ENCODE results near the gene TRAF7. TPM values are rescaled to one million over a fixed set of nuclear protein-coding genes. Genes with fewer than 3 reads are reported as not detected.

Gene TRAF7
- total RNA-seq, 4 donors from 2014 or later: 36.3 to 70.1 (median 56.3) TPM

GRCh38 chr16:2195322-2196161 is 40.0 kb downstream of the TRAF7 start:
- no peak overlapping the region for H3K27ac ChIP-seq
- WGBS, 2 donors (ENCODE audit: low coverage in 1 of 2): no CpG with 5 or more reads among the region's 49 CpGs
- H3K36me3 ChIP-seq: no peaks in the 10 kb centered on the region
- peaks cover 0 to 22% (median 9%) of the 10 kb centered on the region in 3 donors for H3K4me1 ChIP-seq
- H3K9me3 ChIP-seq: no peaks in the 10 kb centered on the region
- H3K4me3 ChIP-seq: peak overlapping the region in 1 of 2 donors; percentile 58
- ATAC-seq: no peak
- peaks cover 61% of the 10 kb centered on the region for H3K27me3 ChIP-seq
- no peak for TF ChIP-seq POLR2AphosphoS5 (IDR thresholded peaks at IDR 0.05)
- TF ChIP-seq EP300 (IDR thresholded peaks at IDR 0.05): no peak
- TF ChIP-seq, protein P1, sequence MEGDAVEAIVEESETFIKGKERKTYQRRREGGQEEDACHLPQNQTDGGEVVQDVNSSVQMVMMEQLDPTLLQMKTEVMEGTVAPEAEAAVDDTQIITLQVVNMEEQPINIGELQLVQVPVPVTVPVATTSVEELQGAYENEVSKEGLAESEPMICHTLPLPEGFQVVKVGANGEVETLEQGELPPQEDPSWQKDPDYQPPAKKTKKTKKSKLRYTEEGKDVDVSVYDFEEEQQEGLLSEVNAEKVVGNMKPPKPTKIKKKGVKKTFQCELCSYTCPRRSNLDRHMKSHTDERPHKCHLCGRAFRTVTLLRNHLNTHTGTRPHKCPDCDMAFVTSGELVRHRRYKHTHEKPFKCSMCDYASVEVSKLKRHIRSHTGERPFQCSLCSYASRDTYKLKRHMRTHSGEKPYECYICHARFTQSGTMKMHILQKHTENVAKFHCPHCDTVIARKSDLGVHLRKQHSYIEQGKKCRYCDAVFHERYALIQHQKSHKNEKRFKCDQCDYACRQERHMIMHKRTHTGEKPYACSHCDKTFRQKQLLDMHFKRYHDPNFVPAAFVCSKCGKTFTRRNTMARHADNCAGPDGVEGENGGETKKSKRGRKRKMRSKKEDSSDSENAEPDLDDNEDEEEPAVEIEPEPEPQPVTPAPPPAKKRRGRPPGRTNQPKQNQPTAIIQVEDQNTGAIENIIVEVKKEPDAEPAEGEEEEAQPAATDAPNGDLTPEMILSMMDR (IDR thresholded peaks at IDR 0.05): no peak
- TF ChIP-seq POLR2A (IDR thresholded peaks at IDR 0.05): no peak

DNA sequence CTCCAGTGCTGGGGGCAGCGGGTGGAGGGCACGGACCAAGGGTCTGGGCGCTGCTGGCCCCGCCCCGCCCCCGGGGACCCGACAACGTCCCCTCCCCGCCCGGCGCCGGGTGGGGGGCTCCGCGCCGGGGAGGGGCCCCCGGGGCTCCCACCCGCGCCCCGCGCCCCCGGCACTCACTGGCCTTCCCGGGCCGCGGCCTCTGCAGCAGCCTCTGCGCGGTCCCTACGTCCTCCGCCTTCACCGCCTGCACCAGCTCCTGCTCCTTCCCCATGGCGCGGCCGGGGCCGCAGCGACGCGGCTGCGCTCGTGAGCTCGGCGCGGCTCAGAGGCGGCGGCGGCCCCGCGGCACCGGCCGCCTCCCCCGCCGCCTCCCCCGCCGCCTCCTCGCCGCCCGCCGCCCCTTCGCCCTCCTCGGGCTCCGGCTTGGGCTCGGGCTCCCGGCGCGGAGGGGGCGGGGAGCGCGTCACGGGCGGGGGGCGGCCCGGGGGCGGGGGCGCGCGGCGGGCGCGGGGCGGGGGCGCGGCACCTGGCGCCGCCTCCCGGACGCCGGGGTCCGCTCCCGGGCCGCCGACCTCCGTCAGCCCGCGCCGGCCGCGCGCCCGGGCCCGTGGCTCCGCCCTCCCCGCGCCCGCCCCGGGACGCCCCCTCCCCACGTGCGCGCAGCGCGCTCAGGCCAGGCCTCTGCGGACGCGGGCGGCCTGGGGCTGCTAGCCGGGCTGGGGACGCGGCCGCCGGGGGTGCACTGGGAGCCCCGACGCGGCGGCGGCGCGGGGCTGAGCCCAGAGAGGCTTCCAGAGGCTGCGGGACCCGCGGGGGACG is 40.8 kb downstream of the TRAF7 start, which contains the start of gene CASKIN1:
Gene CASKIN1 (minus strand): TSS at position 444 of the 819 bp plus-strand sequence. CDS start 173 bp downstream, at position 271.
- Histone ChIP-seq H3K4me3 (peak within 1 kb of the TSS in 1 of 2 donors; percentile 58), H3K36me3 (no peaks in the 10 kb centered on the region), H3K27me3 (peaks cover 61% of the 10 kb centered on the region), H3K9me3 (no peaks in the 10 kb centered on the region), H3K4me1 (peaks cover 0 to 22% (median 9%) of the 10 kb centered on the region in 3 donors), H3K27ac (no peak within 1 kb of the TSS)
- ATAC-seq: peak; percentile 48
- WGBS, 2 donors (ENCODE audit: low coverage in 1 of 2): 0% methylated on average over 1 of the region's 129 CpGs; no CpG with 5 or more reads in 1 of the 2 donors
- TF ChIP-seq POLR2A (IDR thresholded peaks at IDR 0.05) (no peak), POLR2AphosphoS5 (IDR thresholded peaks at IDR 0.05) (no peak), EP300 (IDR thresholded peaks at IDR 0.05) (no peak)
- TF ChIP-seq, protein P1 (IDR thresholded peaks at IDR 0.05): no peak

GRCh38 chr16:2196981-2197511 is 41.5 kb downstream of the TRAF7 start:
- H3K4me3 ChIP-seq: peak overlapping the region in 1 of 2 donors; percentile 58

GRCh38 chr16:2197765-2198164 is 42.2 kb downstream of the TRAF7 start:
- TF ChIP-seq POLR2AphosphoS5 (IDR thresholded peaks at IDR 0.05) (no peak), POLR2A (IDR thresholded peaks at IDR 0.05) (no peak), EP300 (IDR thresholded peaks at IDR 0.05) (no peak)
- TF ChIP-seq, protein P1 (IDR thresholded peaks at IDR 0.05): no peak
- Histone ChIP-seq H3K27ac (no peak overlapping the region), H3K36me3 (no peaks in the 10 kb centered on the region), H3K4me3 (no peak overlapping the region), H3K27me3 (peaks cover 56% of the 10 kb centered on the region), H3K9me3 (no peaks in the 10 kb centered on the region), H3K4me1 (peaks cover 0 to 22% (median 9%) of the 10 kb centered on the region in 3 donors)
- no peak for ATAC-seq
- WGBS, 2 donors (ENCODE audit: low coverage in 1 of 2): 67% methylated on average over 3 of the region's 6 CpGs; no CpG with 5 or more reads in 1 of the 2 donors

More at GRCh38 chr16:2196981-2197511, 41.5 kb downstream of the TRAF7 start:
- TF ChIP-seq POLR2AphosphoS5 (IDR thresholded peaks at IDR 0.05) (no peak), POLR2A (IDR thresholded peaks at IDR 0.05) (no peak), EP300 (IDR thresholded peaks at IDR 0.05) (no peak)
- TF ChIP-seq, protein P1 (IDR thresholded peaks at IDR 0.05): no peak
- no peak for ATAC-seq
- Histone ChIP-seq H3K36me3 (no peaks in the 10 kb centered on the region), H3K9me3 (no peaks in the 10 kb centered on the region), H3K4me1 (peaks cover 0 to 22% (median 9%) of the 10 kb centered on the region in 3 donors), H3K27me3 (peaks cover 61% of the 10 kb centered on the region), H3K27ac (no peak overlapping the region)
- WGBS, 2 donors (ENCODE audit: low coverage in 1 of 2): 12 to 50% methylated on average over 4 to 11 of the region's 32 CpGs
